HEK293T (cell line): ENCODE results near the gene CHST3.

Source experiments
- CTCF ChIA-PET: fragments of 350-600 bp; formaldehyde crosslinking; extraction: SDS; loops from one replicate; lab custom pipeline; 2021; ENCODE audit warnings: antibody characterized with exemption, inconsistent platforms; lab: Yijun Ruan, JAX
- POLR2A ChIA-PET: fragments of 350-600 bp; formaldehyde crosslinking; extraction: SDS; loops from one replicate; lab custom pipeline; 2020; ENCODE audit warnings: antibody characterized with exemption, inconsistent platforms; lab: Yijun Ruan, JAX
- DNase-seq: peaks from one replicate; pipeline ENCODE4 v3.0.0; 2012; ENCODE audit warnings: mixed read lengths; ENCODE audit errors: extremely low spot score
- ARNT ChIP-seq: fragments of 450-650 bp; IDR thresholded peaks from 2 replicates; pipeline ENCODE4 v1.6.1; 2017; ENCODE audit warnings: mild to moderate bottlenecking
- BHLHE40 ChIP-seq: fragments of 450-650 bp; IDR thresholded peaks from 2 replicates; pipeline ENCODE4 v1.6.1; 2016; ENCODE audit warnings: mild to moderate bottlenecking, moderate library complexity, borderline replicate concordance
- CTBP1 ChIP-seq: fragments of 450-650 bp; IDR thresholded peaks from 2 replicates; pipeline ENCODE4 v1.6.1; 2016; ENCODE audit warnings: borderline replicate concordance
- ELF4 ChIP-seq: fragments of 450-650 bp; IDR thresholded peaks from 2 replicates; pipeline ENCODE4 v1.6.1; 2017; ENCODE audit warnings: antibody characterized with exemption
- FOXA1 ChIP-seq: fragments of 450-650 bp; IDR thresholded peaks from 2 replicates; pipeline ENCODE4 v1.6.1; 2016; ENCODE audit warnings: mild to moderate bottlenecking
- FOXK2 ChIP-seq: fragments of 450-650 bp; IDR thresholded peaks from 2 replicates; pipeline ENCODE4 v1.6.1; 2016; ENCODE audit warnings: mild to moderate bottlenecking
- FOXM1 ChIP-seq: fragments of 450-650 bp; IDR thresholded peaks from 2 replicates; pipeline ENCODE4 v1.6.1; 2017; ENCODE audit warnings: mild to moderate bottlenecking, borderline replicate concordance
- HDGF ChIP-seq: fragments of 450-650 bp; IDR thresholded peaks from 2 replicates; pipeline ENCODE4 v1.6.1; 2017; ENCODE audit warnings: antibody characterized with exemption, borderline replicate concordance
- L3MBTL2 ChIP-seq: fragments of 450-650 bp; conservative IDR thresholded peaks from 2 replicates; pipeline ENCODE4 v1.6.1; 2016; ENCODE audit warnings: mild to moderate bottlenecking
- LEF1 ChIP-seq: fragments of 450-650 bp; IDR thresholded peaks from 2 replicates; pipeline ENCODE4 v1.6.1; 2017; ENCODE audit warnings: mild to moderate bottlenecking, borderline replicate concordance
- NFRKB ChIP-seq: fragments of 450-650 bp; IDR thresholded peaks from 2 replicates; pipeline ENCODE4 v1.6.1; 2016; ENCODE audit warnings: mild to moderate bottlenecking, moderate library complexity
- PKNOX1 ChIP-seq: fragments of 450-650 bp; IDR thresholded peaks from 2 replicates; pipeline ENCODE4 v1.6.1; 2016
- SP1 ChIP-seq: fragments of 450-650 bp; IDR thresholded peaks from 2 replicates; pipeline ENCODE4 v1.6.1; 2017
- SUZ12 ChIP-seq: fragments of 450-650 bp; IDR thresholded peaks from 2 replicates; pipeline ENCODE4 v1.6.1; 2016; ENCODE audit warnings: mild to moderate bottlenecking
- TARDBP ChIP-seq: fragments of 450-650 bp; IDR thresholded peaks from 2 replicates; pipeline ENCODE4 v1.6.1; 2016
- ZNF384 ChIP-seq: fragments of 450-650 bp; IDR thresholded peaks from 2 replicates; pipeline ENCODE4 v1.6.1; 2016

CHST3 gene

DNA sequence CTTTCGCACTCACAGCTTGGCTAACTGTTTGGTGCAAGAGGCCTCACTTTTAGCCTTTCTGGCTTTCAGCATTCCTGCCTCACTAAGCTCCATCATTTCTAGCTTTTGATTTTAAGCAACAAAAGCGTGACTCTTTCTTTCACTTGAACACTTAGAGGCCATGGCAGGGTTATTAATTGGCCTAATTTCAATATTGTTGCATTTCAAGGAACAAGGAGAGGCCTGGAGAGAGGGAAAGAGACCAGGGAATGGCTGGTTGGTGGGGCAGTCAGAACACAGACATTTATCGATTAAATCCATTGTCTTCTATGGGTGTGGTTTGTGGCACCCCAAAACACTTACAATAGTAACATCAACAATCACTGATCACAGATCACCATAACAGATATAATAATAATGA, 31.3 kb downstream of the CHST3 start:
- ChIA-PET POLR2A (no interaction called here), CTCF (interaction anchor here (0.6 kb wide), 1 partner anchor 18 kb away, joined by 4 read pairs; no protein-coding TSS in a partner anchor)
- TF ChIP-seq ARNT: no peak
- TF ChIP-seq SP1: no peak
- TF ChIP-seq ELF4: no peak
- TF ChIP-seq FOXK2: no peak
- no peak for TF ChIP-seq SUZ12
- no peak for TF ChIP-seq LEF1
- TF ChIP-seq BHLHE40: no peak
- TF ChIP-seq FOXM1: no peak
- TF ChIP-seq FOXA1: no peak
- TF ChIP-seq NFRKB: no peak
- TF ChIP-seq L3MBTL2: no peak
- TF ChIP-seq CTBP1: no peak
- TF ChIP-seq TARDBP: no peak
- TF ChIP-seq PKNOX1: no peak
- TF ChIP-seq HDGF: no peak
- no peak for TF ChIP-seq ZNF384
- DNase-seq: no peak

- ChIA-PET POLR2A (interaction anchor here (1.0 kb wide), 1 partner anchor 12 kb away, joined by 3 read pairs; no protein-coding TSS in a partner anchor), CTCF (interaction anchor here (0.6 kb wide), 1 partner anchor 19 kb away, joined by 4 read pairs; no protein-coding TSS in a partner anchor)
- DNase-seq: no peak
- TF ChIP-seq ARNT (no peak), LEF1 (no peak), CTBP1 (no peak), SP1 (no peak)
Measured at GRCh38 chr10:71995887-71996575, 31.8 kb downstream of the CHST3 start.

DNA sequence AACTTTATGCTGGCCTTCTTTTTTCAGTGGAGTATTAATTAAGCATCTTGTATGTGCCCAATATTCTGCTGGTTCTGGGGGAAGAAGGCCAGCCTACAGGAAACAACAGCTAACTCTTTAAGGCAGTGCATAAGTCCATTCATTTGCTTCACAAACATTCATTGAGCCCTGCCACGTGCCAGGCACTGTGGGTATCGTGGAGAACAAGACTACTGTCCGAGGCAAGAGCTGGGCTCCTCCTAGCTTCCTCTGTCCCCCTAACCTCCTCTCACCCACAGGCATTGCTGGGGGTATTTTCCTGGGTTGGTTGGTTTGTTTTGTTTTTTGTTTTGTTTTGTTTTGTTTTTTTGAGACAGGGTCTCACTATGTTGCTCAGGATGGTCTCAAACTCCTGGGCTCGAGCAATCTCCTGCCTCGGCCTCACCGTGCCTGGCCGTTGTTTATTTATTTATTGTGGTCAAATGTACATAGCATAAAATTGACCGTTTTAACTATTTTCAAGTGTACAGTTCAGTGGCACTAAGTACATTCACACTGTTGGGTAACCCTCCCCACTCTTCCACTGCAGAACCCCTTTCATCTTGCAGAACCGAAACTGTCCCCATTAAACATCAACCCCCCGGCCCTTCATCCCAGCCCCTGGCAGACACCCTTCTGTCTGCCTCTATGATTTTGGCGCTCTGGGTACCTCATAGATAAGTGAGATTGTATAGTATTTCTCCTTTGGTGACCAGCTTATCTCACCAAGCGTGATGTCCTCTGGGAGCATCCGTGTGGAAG, 32.6 kb downstream of the CHST3 start:
- no peak for TF ChIP-seq ELF4
- TF ChIP-seq HDGF: no peak
- TF ChIP-seq TARDBP: no peak
- no peak for TF ChIP-seq ZNF384
- no peak for TF ChIP-seq CTBP1
- TF ChIP-seq PKNOX1: no peak
- no peak for TF ChIP-seq FOXA1
- TF ChIP-seq NFRKB: no peak
- no peak for TF ChIP-seq FOXM1
- no peak for TF ChIP-seq FOXK2
- TF ChIP-seq BHLHE40: no peak
- no peak for DNase-seq
- POLR2A ChIA-PET: interaction anchor here (1.0 kb wide), 1 partner anchor 11 kb away, joined by 3 read pairs; no protein-coding TSS in a partner anchor
- CTCF ChIA-PET: interaction anchor here (0.7 kb wide), 1 partner anchor 49 kb away, joined by 3 read pairs; no protein-coding TSS in a partner anchor

GRCh38 chr10:71998119-71998839, 34.1 kb downstream of the CHST3 start:
- ChIA-PET POLR2A (interaction anchor here (0.9 to 1.0 kb wide), 2 partner anchors 20 to 356 kb away, joined by 3 read pairs; partner anchors contain the start of gene DNAJB12), CTCF (no interaction called here)

More at GRCh38 chr10:71998119-71998839, 34.1 kb downstream of the CHST3 start:
- DNase-seq: no peak
- TF ChIP-seq FOXA1 (no peak), NFRKB (no peak), FOXK2 (no peak), PKNOX1 (no peak), CTBP1 (no peak), SUZ12 (no peak), L3MBTL2 (no peak), LEF1 (no peak), ZNF384 (no peak), HDGF (no peak), FOXM1 (no peak), BHLHE40 (no peak), ARNT (no peak), ELF4 (no peak), TARDBP (no peak)
